HG02763 (cell line): ENCODE data around the gene FALEC.

ENCODE experiments used
- ATAC-seq: cut with Tn5 transposase; IDR thresholded peaks from one replicate; pipeline ENCODE4 v1.9.1; 2021; ENCODE audit warnings: mild to moderate bottlenecking, moderate library complexity; ENCODE audit not compliant: unreplicated experiment

The FALEC gene

DNA sequence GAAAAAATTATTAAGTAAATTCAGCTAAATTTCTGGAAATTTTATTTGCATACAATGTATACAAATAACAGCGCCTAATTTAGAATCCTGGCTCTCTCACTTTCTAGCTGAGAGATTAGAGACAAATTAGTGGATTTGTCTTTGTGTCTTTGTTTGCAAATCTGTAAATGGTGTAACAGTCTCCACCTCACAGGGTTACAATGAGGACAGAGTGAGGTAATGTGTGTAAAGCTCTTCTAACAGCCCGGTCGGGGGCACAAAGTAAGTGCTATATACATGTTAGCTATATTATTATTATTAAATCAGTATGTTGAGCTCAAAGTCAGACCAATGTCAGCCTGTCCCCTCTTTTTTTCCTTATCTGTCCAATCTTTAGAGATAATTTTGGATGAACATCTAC is 28.7 kb downstream of the FALEC start:
- ATAC-seq: no peak

GRCh38 chr1:150545486-150546032 is 30.0 kb downstream of the FALEC start:
- no peak for ATAC-seq

- ATAC-seq: no peak
Observed at GRCh38 chr1:150546294-150546937, 30.9 kb downstream of the FALEC start.

GRCh38 chr1:150548324-150548631 is 32.7 kb downstream of the FALEC start:
- ATAC-seq: no peak

GRCh38 chr1:150548632-150549495 is 33.3 kb downstream of the FALEC start, which contains the start of gene ADAMTSL4:
Gene ADAMTSL4, plus strand, starts transcription at chr1:150549408. Its CDS starts 2,881 bp downstream, at chr1:150552289.
- ATAC-seq: no peak

- ATAC-seq: no peak
Observed at GRCh38 chr1:150549496-150550221, 34.1 kb downstream of the FALEC start.

GRCh38 chr1:150550222-150551050 is 34.9 kb downstream of the FALEC start:
- ATAC-seq: no peak

DNA sequence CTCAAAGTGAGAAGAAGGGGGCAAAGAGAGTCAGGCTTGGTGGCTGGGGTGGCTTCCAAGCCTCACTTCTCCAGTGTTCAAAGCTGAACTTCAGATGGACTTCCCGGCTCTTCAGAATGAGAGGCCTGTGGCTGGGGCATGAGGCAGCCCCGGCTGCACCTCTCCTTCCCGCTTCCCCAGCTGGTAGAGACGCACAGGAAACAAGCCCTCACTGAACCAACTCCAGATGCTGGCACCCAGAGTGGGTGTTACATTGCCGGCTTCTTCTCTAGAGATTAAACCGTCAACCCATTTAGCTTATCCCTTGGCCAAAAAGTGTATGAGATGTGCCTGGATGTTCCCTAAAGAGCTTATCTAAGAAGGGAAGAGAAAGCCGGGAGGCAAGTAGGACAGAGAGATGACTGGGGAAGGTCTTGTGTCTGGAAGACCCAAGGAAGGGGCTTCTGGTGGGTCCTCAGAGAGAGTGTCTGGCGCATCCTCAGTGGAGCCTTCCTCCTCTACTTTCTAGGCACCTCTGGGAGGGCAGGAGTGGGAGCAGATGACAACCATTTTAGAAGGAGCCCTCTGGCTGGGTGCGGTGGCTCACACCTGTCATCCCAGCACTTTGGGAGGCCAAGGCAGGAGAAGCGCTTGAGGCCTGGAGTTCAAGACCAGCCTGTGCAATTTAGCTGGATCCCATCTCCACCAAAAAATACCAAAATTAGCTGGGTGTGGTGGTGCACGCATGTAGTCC is 35.7 kb downstream of the FALEC start:
- ATAC-seq: no peak

DNA sequence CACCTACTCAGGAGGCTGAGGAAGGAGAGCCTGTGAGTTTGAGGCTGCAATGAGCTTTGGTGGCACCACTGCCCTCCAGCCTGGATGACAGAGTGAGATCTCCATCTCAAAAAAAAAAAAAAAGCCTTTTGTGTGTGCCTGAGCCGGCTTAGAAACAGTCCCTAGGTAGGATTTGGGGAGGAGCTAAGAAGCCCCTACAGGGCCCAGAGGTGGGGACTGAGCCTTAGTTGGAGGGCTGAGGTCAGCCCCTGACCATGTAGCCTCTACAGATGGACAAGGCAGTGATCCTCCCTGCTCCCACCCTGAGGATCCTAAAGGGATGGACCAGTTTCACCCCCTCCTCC is 36.2 kb downstream of the FALEC start:
- ATAC-seq: no peak

DNA sequence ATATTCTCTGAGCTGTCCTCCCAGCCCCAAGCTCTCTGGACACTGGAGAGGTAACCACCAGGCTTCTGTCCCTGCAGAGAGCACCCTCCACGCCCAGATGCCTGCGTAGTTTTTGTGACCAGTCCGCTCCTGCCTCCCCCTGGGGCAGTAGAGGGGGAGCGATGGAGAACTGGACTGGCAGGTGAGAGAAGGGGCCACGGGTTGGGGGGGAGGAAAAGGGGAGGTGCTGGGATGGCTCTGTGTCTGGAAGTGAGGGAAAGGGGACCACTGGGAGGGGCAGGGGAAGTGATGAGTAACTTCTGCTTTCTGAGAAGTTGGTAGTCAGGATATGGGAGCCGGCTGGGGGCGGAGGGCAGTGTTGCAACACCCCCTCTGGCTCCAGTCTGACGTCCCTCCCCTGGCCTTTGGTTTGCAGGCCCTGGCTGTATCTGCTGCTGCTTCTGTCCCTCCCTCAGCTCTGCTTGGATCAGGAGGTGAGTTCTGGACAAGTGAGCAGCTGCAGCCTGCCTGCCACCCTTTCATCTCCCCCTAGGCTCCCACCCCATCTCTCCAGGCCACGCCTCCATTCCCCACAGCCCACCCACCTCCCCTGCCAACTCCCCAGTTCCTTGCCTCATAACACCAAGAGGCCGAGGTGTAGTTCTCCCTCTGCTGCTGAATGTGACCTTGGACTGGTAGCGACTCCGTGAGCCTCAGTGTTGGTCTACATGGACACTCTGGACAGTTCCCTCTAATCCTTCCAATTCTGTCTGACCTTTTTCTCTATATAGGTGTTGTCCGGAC is 36.8 kb downstream of the FALEC start:
- no peak for ATAC-seq

DNA sequence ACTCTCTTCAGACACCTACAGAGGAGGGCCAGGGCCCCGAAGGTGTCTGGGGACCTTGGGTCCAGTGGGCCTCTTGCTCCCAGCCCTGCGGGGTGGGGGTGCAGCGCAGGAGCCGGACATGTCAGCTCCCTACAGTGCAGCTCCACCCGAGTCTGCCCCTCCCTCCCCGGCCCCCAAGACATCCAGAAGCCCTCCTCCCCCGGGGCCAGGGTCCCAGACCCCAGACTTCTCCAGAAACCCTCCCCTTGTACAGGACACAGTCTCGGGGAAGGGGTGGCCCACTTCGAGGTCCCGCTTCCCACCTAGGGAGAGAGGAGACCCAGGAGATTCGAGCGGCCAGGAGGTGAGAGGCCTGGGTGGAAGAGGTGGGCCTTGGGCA is 37.3 kb downstream of the FALEC start:
- no peak for ATAC-seq

DNA sequence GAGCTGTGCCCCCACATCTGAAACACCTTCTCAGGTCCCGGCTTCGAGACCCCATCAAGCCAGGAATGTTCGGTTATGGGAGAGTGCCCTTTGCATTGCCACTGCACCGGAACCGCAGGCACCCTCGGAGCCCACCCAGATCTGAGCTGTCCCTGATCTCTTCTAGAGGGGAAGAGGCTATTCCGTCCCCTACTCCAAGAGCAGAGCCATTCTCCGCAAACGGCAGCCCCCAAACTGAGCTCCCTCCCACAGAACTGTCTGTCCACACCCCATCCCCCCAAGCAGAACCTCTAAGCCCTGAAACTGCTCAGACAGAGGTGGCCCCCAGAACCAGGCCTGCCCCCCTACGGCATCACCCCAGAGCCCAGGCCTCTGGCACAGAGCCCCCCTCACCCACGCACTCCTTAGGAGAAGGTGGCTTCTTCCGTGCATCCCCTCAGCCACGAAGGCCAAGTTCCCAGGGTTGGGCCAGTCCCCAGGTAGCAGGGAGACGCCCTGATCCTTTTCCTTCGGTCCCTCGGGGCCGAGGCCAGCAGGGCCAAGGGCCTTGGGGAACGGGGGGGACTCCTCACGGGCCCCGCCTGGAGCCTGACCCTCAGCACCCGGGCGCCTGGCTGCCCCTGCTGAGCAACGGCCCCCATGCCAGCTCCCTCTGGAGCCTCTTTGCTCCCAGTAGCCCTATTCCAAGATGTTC is 38.0 kb downstream of the FALEC start:
- ATAC-seq: no peak

- no peak for ATAC-seq
Observed at GRCh38 chr1:150554086-150554452, 38.5 kb downstream of the FALEC start.

DNA sequence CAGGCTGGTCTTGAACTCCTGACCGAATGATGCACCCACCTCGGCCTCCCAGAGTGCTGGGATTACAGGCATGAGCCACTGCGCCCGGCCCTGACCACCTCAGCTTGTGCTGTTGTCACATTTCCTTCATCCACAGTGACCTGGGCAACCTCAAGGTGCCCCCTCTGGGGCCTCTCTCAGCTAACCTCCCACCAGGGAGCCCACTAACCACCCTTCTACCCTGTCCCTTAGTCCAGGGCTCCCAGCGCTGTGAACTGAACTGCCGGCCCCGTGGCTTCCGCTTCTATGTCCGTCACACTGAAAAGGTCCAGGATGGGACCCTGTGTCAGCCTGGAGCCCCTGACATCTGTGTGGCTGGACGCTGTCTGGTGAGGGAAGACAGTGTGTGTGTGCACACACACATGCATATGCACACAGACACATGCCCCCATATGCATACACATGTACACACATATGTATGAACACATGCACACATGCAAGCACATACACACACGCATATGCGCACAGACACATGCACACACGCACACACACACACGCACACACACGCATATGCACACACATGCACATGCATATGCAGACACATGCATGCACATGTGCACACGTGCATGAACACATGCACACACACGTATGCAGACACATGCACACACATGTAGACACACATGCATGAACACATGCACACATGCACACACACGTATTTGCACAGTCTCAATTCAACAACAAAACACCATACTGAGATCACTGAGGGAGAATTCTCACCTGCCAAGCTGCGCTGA is 39.8 kb downstream of the FALEC start:
- ATAC-seq: no peak

DNA sequence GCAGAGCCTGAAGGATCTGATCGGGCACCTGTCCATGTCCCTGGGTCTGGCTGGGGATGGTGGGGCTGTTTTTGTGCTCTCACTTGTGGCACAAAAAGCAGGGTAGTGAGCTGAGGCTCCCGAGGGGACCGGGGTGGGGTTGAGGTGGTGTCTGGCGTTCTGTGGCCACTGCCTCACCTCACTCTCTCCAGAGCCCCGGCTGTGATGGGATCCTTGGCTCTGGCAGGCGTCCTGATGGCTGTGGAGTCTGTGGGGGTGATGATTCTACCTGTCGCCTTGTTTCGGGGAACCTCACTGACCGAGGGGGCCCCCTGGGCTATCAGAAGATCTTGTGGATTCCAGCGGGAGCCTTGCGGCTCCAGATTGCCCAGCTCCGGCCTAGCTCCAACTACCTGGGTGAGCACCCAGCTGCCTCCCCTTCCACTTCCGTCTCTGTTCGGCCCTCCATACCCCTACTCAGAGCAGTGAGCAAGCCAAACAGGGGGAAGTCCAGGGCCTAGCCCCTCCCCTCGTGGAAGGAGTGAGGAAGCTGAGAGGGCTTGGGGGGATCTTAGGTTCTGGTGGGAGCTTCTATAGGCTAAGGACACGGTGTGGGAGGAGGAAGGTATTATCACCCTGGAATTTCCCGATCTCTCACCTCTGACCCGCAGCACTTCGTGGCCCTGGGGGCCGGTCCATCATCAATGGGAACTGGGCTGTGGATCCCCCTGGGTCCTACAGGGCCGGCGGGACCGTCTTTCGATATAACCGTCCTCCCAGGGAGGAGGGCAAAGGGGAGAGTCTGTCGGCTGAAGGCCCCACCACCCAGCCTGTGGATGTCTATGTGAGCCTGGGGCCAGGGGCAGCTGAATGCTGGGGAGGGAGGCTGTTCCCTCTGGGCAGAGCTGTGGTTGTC is 40.7 kb downstream of the FALEC start:
- no peak for ATAC-seq

DNA sequence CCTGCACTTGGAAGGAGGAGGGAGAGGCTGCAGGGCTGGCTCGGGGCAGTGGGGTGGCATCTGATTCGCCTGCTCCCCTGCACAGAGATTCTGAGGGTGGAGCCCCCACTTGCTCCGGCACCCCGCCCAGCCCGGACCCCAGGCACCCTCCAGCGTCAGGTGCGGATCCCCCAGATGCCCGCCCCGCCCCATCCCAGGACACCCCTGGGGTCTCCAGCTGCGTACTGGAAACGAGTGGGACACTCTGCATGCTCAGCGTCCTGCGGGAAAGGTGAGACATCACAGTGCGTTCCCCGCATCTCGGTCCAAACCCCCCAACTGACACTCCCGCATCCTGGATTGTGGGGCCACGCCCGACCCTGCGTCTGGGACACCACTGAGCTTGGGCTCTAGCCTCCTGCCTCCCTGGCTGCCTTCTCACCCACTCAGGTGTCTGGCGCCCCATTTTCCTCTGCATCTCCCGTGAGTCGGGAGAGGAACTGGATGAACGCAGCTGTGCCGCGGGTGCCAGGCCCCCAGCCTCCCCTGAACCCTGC is 41.6 kb downstream of the FALEC start:
- no peak for ATAC-seq

DNA sequence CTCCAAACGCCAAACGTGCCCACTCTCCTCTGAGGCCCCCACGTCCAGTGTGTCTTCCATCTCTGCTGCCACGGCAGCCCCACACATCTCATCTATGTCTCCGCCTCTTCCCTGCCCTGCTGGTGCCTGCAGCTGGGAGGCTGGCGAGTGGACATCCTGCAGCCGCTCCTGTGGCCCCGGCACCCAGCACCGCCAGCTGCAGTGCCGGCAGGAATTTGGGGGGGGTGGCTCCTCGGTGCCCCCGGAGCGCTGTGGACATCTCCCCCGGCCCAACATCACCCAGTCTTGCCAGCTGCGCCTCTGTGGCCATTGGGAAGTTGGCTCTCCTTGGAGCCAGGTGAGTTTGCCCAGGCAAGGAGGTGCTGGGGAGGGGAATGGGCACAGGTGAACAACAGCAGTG is 42.3 kb downstream of the FALEC start:
- no peak for ATAC-seq
